HCT116 (cell line): ENCODE data around the gene DENND1A. TPM values are rescaled to one million over a fixed set of nuclear protein-coding genes. Genes with fewer than 3 reads are reported as not detected.

Experiments used
- ATAC-seq: fragments of 200-7000 bp; cut with Tn5 transposase; 2 replicates; pipeline ENCODE4 v1.9.1; 2020; ENCODE audit warnings: mild to moderate bottlenecking, moderate library complexity
- BruUV-seq: library from RNA; stranded (reverse); fragments of 400-500 nt; replicated peaks from 2 replicates; lab custom pipeline; 2021; lab: Mats Ljungman, UMichigan
- CTCF ChIA-PET: fragments of 300-600 bp; sonication (Branson Sonifier 250); formaldehyde crosslinking; loops from one replicate; lab custom pipeline; 2021; ENCODE audit warnings: antibody characterized with exemption; lab: Charles Lee
- POLR2A ChIA-PET: fragments of 300-600, 350-600 bp; sonication (Branson Sonifier 250); formaldehyde crosslinking; loops from one replicate; lab custom pipeline; 2021; ENCODE audit warnings: antibody characterized with exemption; lab: Charles Lee
- RAD21 ChIA-PET, 2 experiments: fragments of 300-600 bp; sonication (Branson Sonifier 250); formaldehyde crosslinking; loops; one replicate each; lab custom pipeline; 2023; ENCODE audit warnings: low total read pairs in 2 of 2; ENCODE audit not compliant: uncharacterized antibody in 2 of 2, unreplicated experiment in 2 of 2, low non-redundant PET in 1 of 2; lab: Charles Lee
- DNase-seq: peaks from one replicate; pipeline ENCODE4 v3.0.0-alpha.2; 2010; ENCODE audit warnings: low read depth, low spot score
- H2AFZ ChIP-seq: fragments of 200-600 bp; shearing (Covaris generic), sonication (generic); 2 replicates; pipeline ENCODE4 v1.6.1; 2017; ENCODE audit warnings: low read depth, mixed run types, mixed read lengths, antibody characterized with exemption, low read length; ENCODE audit not compliant: poor library complexity, severe bottlenecking
- H3K27ac ChIP-seq: 2 replicates; pipeline ENCODE4 v1.5.1; 2012; ENCODE audit warnings: low read depth, low read length
- H3K27me3 ChIP-seq: fragments of 200-600 bp; sonication (generic); 2 replicates; pipeline ENCODE4 v1.6.1; 2016; ENCODE audit warnings: mixed run types, low read length, mixed read lengths; ENCODE audit not compliant: insufficient read depth
- H3K36me3 ChIP-seq, 2 experiments: fragments of 200-500 bp in 1 of 2; fragments of 200-600 bp in 1 of 2; sonication (Bioruptor generic) in 1 of 2; sonication (generic) in 1 of 2; 2 replicates each; pipeline versions ENCODE4 v1.5.1 to v1.6.1; 2014 to 2016; ENCODE audit warnings: low read length in 2 of 2, inconsistent platforms in 1 of 2, mixed read lengths in 1 of 2, mixed run types in 1 of 2; ENCODE audit not compliant: insufficient read depth in 2 of 2, control insufficient read depth in 1 of 2
- H3K4me1 ChIP-seq, 2 experiments: fragments of 200-600 bp in 1 of 2; sonication (generic) in 1 of 2; 2 replicates each; pipeline versions ENCODE4 v1.5.1 to v1.6.1; 2012 to 2017; ENCODE audit warnings: low read length in 2 of 2, inconsistent platforms in 1 of 2, mild to moderate bottlenecking in 1 of 2, mixed read lengths in 1 of 2, mixed run types in 1 of 2, moderate library complexity in 1 of 2; ENCODE audit not compliant: insufficient read depth in 2 of 2, control insufficient read depth in 1 of 2
- H3K4me2 ChIP-seq: fragments of 200-600 bp; sonication (generic); 2 replicates; pipeline ENCODE4 v1.6.1; 2017; ENCODE audit warnings: mixed run types, low read length, mixed read lengths
- H3K4me3 ChIP-seq, 2 experiments: fragments of 200-600 bp in 1 of 2; sonication (generic) in 1 of 2; replicated peaks in 1 of 2; 2 replicates each; pipeline ENCODE4 v1.5.1; 2011 to 2016; ENCODE audit warnings: low read length in 2 of 2, control low read depth in 1 of 2, low read depth in 1 of 2, mild to moderate bottlenecking in 1 of 2, mixed read lengths in 1 of 2, mixed run types in 1 of 2
- H3K79me2 ChIP-seq: fragments of 200-600 bp; sonication (generic); 2 replicates; pipeline ENCODE4 v1.6.1; 2017; ENCODE audit warnings: mild to moderate bottlenecking, mixed run types, low read length, moderate library complexity, mixed read lengths; ENCODE audit not compliant: insufficient read depth
- H3K9ac ChIP-seq: fragments of 200-600 bp; sonication (generic); 2 replicates; pipeline ENCODE4 v1.6.1; 2016; ENCODE audit warnings: low read length, mixed read lengths
- H3K9me2 ChIP-seq: fragments of 200-600 bp; sonication (generic), shearing (Covaris generic); 2 replicates; pipeline ENCODE4 v1.6.1; 2017; ENCODE audit warnings: mixed run types, mild to moderate bottlenecking, moderate library complexity; ENCODE audit not compliant: insufficient read depth
- H3K9me3 ChIP-seq, 2 experiments: fragments of 200-500 bp in 1 of 2; fragments of 200-600 bp in 1 of 2; sonication (Bioruptor generic) in 1 of 2; sonication (generic) in 1 of 2; 2 replicates each; pipeline ENCODE4 v1.6.1; 2014 to 2017; ENCODE audit warnings: low read length in 2 of 2, mixed read lengths in 2 of 2, inconsistent platforms in 1 of 2, low read depth in 1 of 2, mild to moderate bottlenecking in 1 of 2, mixed run types in 1 of 2, moderate library complexity in 1 of 2; ENCODE audit not compliant: control insufficient read depth in 1 of 2, insufficient read depth in 1 of 2
- H4K20me1 ChIP-seq: fragments of 200-600 bp; sonication (generic), shearing (Covaris generic); 2 replicates; pipeline ENCODE4 v1.6.1; 2017; ENCODE audit warnings: mixed run types, mild to moderate bottlenecking, moderate library complexity; ENCODE audit not compliant: insufficient read depth
- CBX3 ChIP-seq: IDR thresholded peaks from 2 replicates; pipeline ENCODE4 v1.6.1; 2012; ENCODE audit warnings: low read depth
- CEBPB ChIP-seq: IDR thresholded peaks from 2 replicates; pipeline ENCODE4 v1.6.1; 2012; ENCODE audit warnings: low read depth
- EZH2phosphoT487 ChIP-seq: fragments of 200-600 bp; IDR thresholded peaks from 2 replicates; pipeline ENCODE4 v1.6.1; 2018; ENCODE audit warnings: antibody characterized with exemption, borderline replicate concordance
- JUND ChIP-seq: IDR thresholded peaks from 2 replicates; pipeline ENCODE4 v1.6.1; 2012
- RAD21 ChIP-seq: IDR thresholded peaks from 2 replicates; pipeline ENCODE4 v1.6.1; 2012; ENCODE audit warnings: low read depth, mild to moderate bottlenecking
- SP1 ChIP-seq: IDR thresholded peaks from 2 replicates; pipeline ENCODE4 v1.6.1; 2012; ENCODE audit warnings: low read depth
- TCF7L2 ChIP-seq: IDR thresholded peaks from 2 replicates; pipeline ENCODE4 v1.7.0; 2011; ENCODE audit warnings: borderline replicate concordance, inconsistent platforms; ENCODE audit not compliant: insufficient read depth, insufficient read length; ENCODE audit errors: extremely low read depth
- ZFX ChIP-seq: fragments of 450-650 bp; IDR thresholded peaks from 2 replicates; pipeline ENCODE4 v1.6.1; 2017
- ZNF274 ChIP-seq: fragments of 200-500 bp; sonication (Bioruptor generic); IDR thresholded peaks from 2 replicates; pipeline ENCODE4 v1.6.1; 2014; ENCODE audit warnings: mild to moderate bottlenecking, low read depth, low read length, inconsistent platforms
- intact Hi-C: fragments of 100-400 bp; cut with micrococcal nuclease; formaldehyde crosslinking; loops from 2 replicates; pipeline ENCODE4 v1.10.0; 2022
- total RNA-seq: library from RNA; stranded (reverse); gene quantifications from one replicate; pipeline ENCODE4 v1.2.1, GENCODE V29; 2021; ENCODE audit not compliant: unreplicated experiment
- TF ChIP-seq, protein P1 (sequence below): IDR thresholded peaks from 2 replicates; pipeline ENCODE4 v1.6.1; 2011; ENCODE audit warnings: mild to moderate bottlenecking, low read length, moderate library complexity; ENCODE audit not compliant: insufficient replicate concordance; ENCODE audit errors: extremely low read depth

Gene DENND1A
- total RNA-seq, 1 experiment from 2014 or later = 33.0 TPM

GRCh38 chr9:123942542-123942941 lies 12.6 kb upstream of the DENND1A start:
- ChIA-PET CTCF (no interaction called here), POLR2A (no interaction called here), RAD21 (no interaction called here)
- DNase-seq = no peak
- Histone ChIP-seq H3K9me2 (no peaks in the 10 kb centered on the region), H3K4me3 (no peak overlapping the region), H3K79me2 (no peaks in the 10 kb centered on the region), H3K4me2 (no peak overlapping the region), H3K27ac (no peak overlapping the region), H3K36me3 (no peaks in the 10 kb centered on the region), H3K9me3 (no peaks in the 10 kb centered on the region), H3K27me3 (no peaks in the 10 kb centered on the region), H2AFZ (no peak overlapping the region), H3K4me1 (no peaks in the 10 kb centered on the region), H3K9ac (no peak overlapping the region), H4K20me1 (no peaks in the 10 kb centered on the region)
- no TSS peak for BruUV-seq
- TF ChIP-seq CBX3 (no peak), JUND (no peak), CEBPB (no peak), RAD21 (no peak), SP1 (no peak), ZFX (no peak), ZNF274 (no peak), EZH2phosphoT487 (no peak), TCF7L2 (no peak)
- TF ChIP-seq, protein P1, sequence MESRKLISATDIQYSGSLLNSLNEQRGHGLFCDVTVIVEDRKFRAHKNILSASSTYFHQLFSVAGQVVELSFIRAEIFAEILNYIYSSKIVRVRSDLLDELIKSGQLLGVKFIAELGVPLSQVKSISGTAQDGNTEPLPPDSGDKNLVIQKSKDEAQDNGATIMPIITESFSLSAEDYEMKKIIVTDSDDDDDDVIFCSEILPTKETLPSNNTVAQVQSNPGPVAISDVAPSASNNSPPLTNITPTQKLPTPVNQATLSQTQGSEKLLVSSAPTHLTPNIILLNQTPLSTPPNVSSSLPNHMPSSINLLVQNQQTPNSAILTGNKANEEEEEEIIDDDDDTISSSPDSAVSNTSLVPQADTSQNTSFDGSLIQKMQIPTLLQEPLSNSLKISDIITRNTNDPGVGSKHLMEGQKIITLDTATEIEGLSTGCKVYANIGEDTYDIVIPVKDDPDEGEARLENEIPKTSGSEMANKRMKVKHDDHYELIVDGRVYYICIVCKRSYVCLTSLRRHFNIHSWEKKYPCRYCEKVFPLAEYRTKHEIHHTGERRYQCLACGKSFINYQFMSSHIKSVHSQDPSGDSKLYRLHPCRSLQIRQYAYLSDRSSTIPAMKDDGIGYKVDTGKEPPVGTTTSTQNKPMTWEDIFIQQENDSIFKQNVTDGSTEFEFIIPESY = no peak
- ATAC-seq = no peak
- intact Hi-C loops = no loop called here
